Measurements from ENCODE around the gene PARN. TPM values are rescaled to one million over a fixed set of nuclear protein-coding genes. Genes with fewer than 3 reads are reported as not detected.

PARN gene
- total and polyA plus RNA-seq, 2 of the 8 experiments (the other 6 are each of a cell fraction or from before 2014, with no cell fraction given): 24.5 to 44.6 TPM

DNA sequence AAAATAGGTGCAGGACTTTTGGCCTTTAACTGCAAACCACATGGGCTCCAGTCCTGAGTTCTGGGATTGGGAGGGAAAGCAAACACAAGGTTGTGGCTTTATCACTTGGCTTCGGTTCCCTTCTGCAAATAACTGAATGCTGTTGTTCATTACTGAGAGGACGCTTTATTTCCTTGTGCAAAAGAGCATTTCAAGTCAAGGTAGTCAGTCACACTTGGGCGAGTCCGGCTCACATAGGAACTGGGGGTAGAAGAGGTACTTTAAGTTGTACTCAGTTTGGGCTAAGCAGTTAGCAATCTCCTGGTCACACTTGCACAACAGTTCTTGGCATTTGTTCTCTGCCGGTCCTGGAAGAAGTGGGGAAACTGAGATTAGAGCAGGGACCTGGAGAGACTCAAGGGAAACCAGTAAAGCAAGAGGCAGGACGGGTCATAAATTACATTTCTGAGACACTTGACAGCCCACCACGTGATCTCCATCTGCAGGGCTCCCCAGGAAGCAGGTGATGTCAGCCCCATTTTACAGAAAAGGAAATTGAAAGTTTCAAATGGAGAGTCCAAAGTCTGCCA is 42.4 kb upstream of the PARN start:
- H2AFZ ChIP-seq (ENCODE audit: low read length): no peak overlapping the region
- no peak overlapping the region for H3K56ac ChIP-seq (replicated peaks; ENCODE audit: insufficient read length, low read depth, low read length)
- H3K36me3 ChIP-seq (ENCODE audit: control insufficient read depth in 2 of 4, insufficient read depth in 4 of 4, low read length in 3 of 4): peaks cover 0 to 15% (median 6%) of the 10 kb centered on the region in 4 experiments; a peak in 4 of 8 replicates
- no peak overlapping the region for H4K91ac ChIP-seq (replicated peaks; ENCODE audit: insufficient read length, low read length)
- peaks cover under 1% of the 10 kb centered on the region; the same call in 1 of the 2 replicates for H3K23me2 ChIP-seq (ENCODE audit: low read depth, low read length)
- H3K4me3 ChIP-seq (ENCODE audit: extremely low read depth in 1 of 4, insufficient read depth in 2 of 4, low read depth in 3 of 4, low read length in 4 of 4): no peak overlapping the region
- no peak overlapping the region for H2BK12ac ChIP-seq (ENCODE audit: low read depth, low read length)
- no peaks in the 10 kb centered on the region for H3K4me1 ChIP-seq (replicated peaks in 1 of 4; ENCODE audit: control insufficient read depth in 3 of 4, insufficient read depth in 4 of 4, low read length in 3 of 4)
- no peak overlapping the region for H3K14ac ChIP-seq (ENCODE audit: insufficient read length)
- no peak overlapping the region for H4K5ac ChIP-seq (ENCODE audit: insufficient read length, low read depth, low read length)
- H3K27me3 ChIP-seq (replicated peaks in 1 of 4; ENCODE audit: control insufficient read depth in 3 of 4, extremely low read depth in 1 of 4, insufficient read depth in 3 of 4, low read length in 3 of 4): no peaks in the 10 kb centered on the region
- ChIA-PET POLR2A (ENCODE audit: partially characterized antibody) (no interaction called here), CTCF (ENCODE audit: partially characterized antibody) (no interaction called here)
- no peaks in the 10 kb centered on the region for H3K79me2 ChIP-seq (ENCODE audit: control insufficient read depth in 1 of 2, insufficient read depth in 2 of 2, low read length in 2 of 2)
- no peak for FAIRE-seq
- WGBS, 2 experiments (ENCODE audit: extremely low coverage in 1 of 2, insufficient coverage in 1 of 2, insufficient read length in 1 of 2, insufficient replicate concordance in 2 of 2, low coverage in 1 of 2, low lambda C conversion rate in 2 of 2, missing lambda C conversion rate in 1 of 2): 91% methylated on average over 7 of the region's 7 CpGs; no CpG with 5 or more reads in 1 of the 2 experiments
- H2AK5ac ChIP-seq (ENCODE audit: low read depth, low read length): no peak overlapping the region
- H3K9ac ChIP-seq (replicated peaks in 1 of 4; ENCODE audit: extremely low read depth in 1 of 4, low read depth in 3 of 4, low read length in 3 of 4): no peak overlapping the region
- H3K4me2 ChIP-seq (ENCODE audit: insufficient read depth in 1 of 2, low read depth in 2 of 2, low read length in 2 of 2): no peak overlapping the region
- no peak overlapping the region for H2BK20ac ChIP-seq (ENCODE audit: low read length)
- H2BK5ac ChIP-seq (ENCODE audit: low read depth, low read length): no peak overlapping the region
- no peak overlapping the region for H4K8ac ChIP-seq (ENCODE audit: extremely low read depth, insufficient read depth, low read length)
- H3K9me3 ChIP-seq (ENCODE audit: insufficient read depth in 2 of 2, low read depth in 1 of 2, low read length in 1 of 2): no peaks in the 10 kb centered on the region
- no peak overlapping the region for H2BK120ac ChIP-seq (replicated peaks; ENCODE audit: low read depth, low read length)
- no peak overlapping the region for H3K4ac ChIP-seq (replicated peaks; ENCODE audit: insufficient read length, low read depth, low read length)
- no peak overlapping the region for H3K18ac ChIP-seq (ENCODE audit: extremely low read depth, low read length)
- no peak for DNase-seq (ENCODE audit: low read depth in 1 of 2, low spot score in 2 of 2)
- no peak overlapping the region for H2BK15ac ChIP-seq (ENCODE audit: low read length)
- H4K20me1 ChIP-seq (replicated peaks in 1 of 2; ENCODE audit: control insufficient read depth in 1 of 2, insufficient read depth in 2 of 2, low read length in 2 of 2): peaks cover 2 to 3% of the 10 kb centered on the region in 2 experiments
- H3K27ac ChIP-seq (ENCODE audit: low read depth, low read length): no peak overlapping the region
- H3K79me1 ChIP-seq (ENCODE audit: low read depth, low read length): no peaks in the 10 kb centered on the region
- no peak overlapping the region for H3K23ac ChIP-seq (ENCODE audit: insufficient read length)
